H1 (cell line): ENCODE results near the gene GRIP1. TPM values are rescaled to one million over a fixed set of nuclear protein-coding genes. Genes with fewer than 3 reads are reported as not detected.

Experiments
- CTCF ChIA-PET: fragments of 300-600 bp; sonication (Branson Sonifier 250); formaldehyde crosslinking; loops from one replicate; lab custom pipeline; 2021; ENCODE audit not compliant: partially characterized antibody; lab: Charles Lee
- POLR2A ChIA-PET: fragments of 300-600 bp; sonication (Branson Sonifier 250); formaldehyde crosslinking; loops from one replicate; lab custom pipeline; 2021; ENCODE audit warnings: inconsistent platforms; ENCODE audit not compliant: partially characterized antibody; lab: Charles Lee
- DNase-seq, 2 experiments: peaks; one replicate each; pipeline versions ENCODE4 v3.0.0 to v3.0.0-alpha.2; 2010 to 2022; ENCODE audit warnings: low spot score in 2 of 2, low read depth in 1 of 2, mixed read lengths in 1 of 2
- FAIRE-seq: peaks from 2 replicates; lab custom pipeline; 2011; peaks lifted over from hg19 to GRCh38; lab: Jason Lieb, UNC
- H2AFZ ChIP-seq: 2 replicates; pipeline ENCODE4 v1.8.1; 2012; ENCODE audit warnings: low read length, inconsistent platforms
- H2AK5ac ChIP-seq: 2 replicates; pipeline ENCODE4 v1.6.1; 2013; ENCODE audit warnings: low read depth, low read length
- H2BK120ac ChIP-seq: replicated peaks from 2 replicates; pipeline ENCODE3; 2013; ENCODE audit warnings: low read depth, low read length, inconsistent platforms
- H2BK12ac ChIP-seq: 2 replicates; pipeline ENCODE4 v1.6.1; 2013; ENCODE audit warnings: low read depth, low read length
- H2BK15ac ChIP-seq: 2 replicates; pipeline ENCODE4 v1.6.1; 2013; ENCODE audit warnings: low read length
- H2BK20ac ChIP-seq: 2 replicates; pipeline ENCODE4 v1.6.1; 2013; ENCODE audit warnings: low read length
- H2BK5ac ChIP-seq: 2 replicates; pipeline ENCODE4 v1.6.1; 2013; ENCODE audit warnings: low read depth, low read length
- H3K14ac ChIP-seq: 2 replicates; pipeline ENCODE4 v1.6.1; 2013; ENCODE audit warnings: inconsistent platforms; ENCODE audit not compliant: insufficient read length
- H3K18ac ChIP-seq: 2 replicates; pipeline ENCODE4 v1.6.1; 2013; ENCODE audit warnings: low read length; ENCODE audit errors: extremely low read depth
- H3K23ac ChIP-seq: 2 replicates; pipeline ENCODE4 v1.6.1; 2013; ENCODE audit warnings: inconsistent platforms; ENCODE audit not compliant: insufficient read length
- H3K23me2 ChIP-seq: 2 replicates; pipeline ENCODE4 v1.6.1; 2013; ENCODE audit warnings: low read depth, low read length
- H3K27ac ChIP-seq: 2 replicates; pipeline ENCODE4 v1.6.1; 2011; ENCODE audit warnings: low read depth, low read length, inconsistent platforms
- H3K27me3 ChIP-seq, 4 experiments: replicated peaks in 1 of 4; 1 replicate in 1 of 4; 2 replicates in 3 of 4; pipeline versions ENCODE4 v1.6.1 to v1.8.1; 2011 to 2013; ENCODE audit warnings: low read length in 3 of 4, mild to moderate bottlenecking in 3 of 4, inconsistent platforms in 2 of 4, mixed read lengths in 2 of 4, moderate library complexity in 1 of 4; ENCODE audit not compliant: control insufficient read depth in 3 of 4, insufficient read depth in 3 of 4; ENCODE audit errors: extremely low read depth in 1 of 4
- H3K36me3 ChIP-seq, 4 experiments: 2 replicates each; pipeline versions ENCODE4 v1.6.1 to v1.8.1; 2011 to 2013; ENCODE audit warnings: mild to moderate bottlenecking in 4 of 4, low read length in 3 of 4, moderate library complexity in 2 of 4, control low read depth in 1 of 4, inconsistent platforms in 1 of 4; ENCODE audit not compliant: insufficient read depth in 4 of 4, control insufficient read depth in 2 of 4
- H3K4ac ChIP-seq: replicated peaks from 2 replicates; pipeline ENCODE3; 2013; ENCODE audit warnings: low read length, low read depth, mixed read lengths, inconsistent platforms; ENCODE audit not compliant: insufficient read length
- H3K4me1 ChIP-seq, 4 experiments: replicated peaks in 1 of 4; 1 replicate in 1 of 4; 2 replicates in 3 of 4; pipeline versions ENCODE4 v1.6.1 to v1.8.1; 2011 to 2013; ENCODE audit warnings: low read length in 3 of 4, inconsistent platforms in 2 of 4, mixed read lengths in 1 of 4; ENCODE audit not compliant: insufficient read depth in 4 of 4, control insufficient read depth in 3 of 4
- H3K4me2 ChIP-seq, 2 experiments: 2 replicates each; pipeline versions ENCODE4 v1.6.1 to v1.8.1; 2011 to 2013; ENCODE audit warnings: low read depth in 2 of 2, low read length in 2 of 2, control low read depth in 1 of 2, inconsistent platforms in 1 of 2, mild to moderate bottlenecking in 1 of 2; ENCODE audit not compliant: insufficient read depth in 1 of 2
- H3K4me3 ChIP-seq, 4 experiments: fragments of 200-600, 300-600 bp in 1 of 4; sonication (generic), shearing (Covaris generic), sonication (Bioruptor Twin) in 1 of 4; 2 replicates each; pipeline versions ENCODE4 v1.5.1 to v1.8.1; 2011 to 2016; ENCODE audit warnings: low read length in 4 of 4, low read depth in 3 of 4, control low read depth in 2 of 4, inconsistent platforms in 2 of 4, mild to moderate bottlenecking in 2 of 4, mixed read lengths in 1 of 4, moderate library complexity in 1 of 4; ENCODE audit not compliant: insufficient read depth in 2 of 4; ENCODE audit errors: extremely low read depth in 1 of 4
- H3K56ac ChIP-seq: replicated peaks from 2 replicates; pipeline ENCODE3; 2013; ENCODE audit warnings: low read depth, mild to moderate bottlenecking, mixed read lengths, low read length, inconsistent platforms; ENCODE audit not compliant: insufficient read length
- H3K79me1 ChIP-seq: 2 replicates; pipeline ENCODE4 v1.6.1; 2013; ENCODE audit warnings: low read depth, low read length, control low read depth
- H3K79me2 ChIP-seq, 2 experiments: 2 replicates each; pipeline versions ENCODE4 v1.6.1 to v1.8.1; 2012 to 2013; ENCODE audit warnings: low read length in 2 of 2, mild to moderate bottlenecking in 2 of 2, inconsistent platforms in 1 of 2; ENCODE audit not compliant: insufficient read depth in 2 of 2, control insufficient read depth in 1 of 2
- H3K9ac ChIP-seq, 4 experiments: replicated peaks in 1 of 4; 1 replicate in 1 of 4; 2 replicates in 3 of 4; pipeline versions ENCODE4 v1.6.1 to v1.8.1; 2011 to 2013; ENCODE audit warnings: low read depth in 3 of 4, low read length in 3 of 4, control low read depth in 2 of 4, mild to moderate bottlenecking in 2 of 4, moderate library complexity in 2 of 4, inconsistent platforms in 1 of 4; ENCODE audit errors: extremely low read depth in 1 of 4
- H3K9me3 ChIP-seq, 2 experiments: 2 replicates each; pipeline versions ENCODE4 v1.6.1 to v1.8.1; 2012 to 2013; ENCODE audit warnings: mild to moderate bottlenecking in 2 of 2, moderate library complexity in 2 of 2, control low read depth in 1 of 2, inconsistent platforms in 1 of 2, low read depth in 1 of 2, low read length in 1 of 2, mixed read lengths in 1 of 2; ENCODE audit not compliant: insufficient read depth in 2 of 2
- H4K20me1 ChIP-seq, 2 experiments: replicated peaks in 1 of 2; 2 replicates each; pipeline versions ENCODE3 to v1.8.1; 2011 to 2013; ENCODE audit warnings: inconsistent platforms in 2 of 2, low read length in 2 of 2, mild to moderate bottlenecking in 1 of 2; ENCODE audit not compliant: insufficient read depth in 2 of 2, control insufficient read depth in 1 of 2
- H4K5ac ChIP-seq: 2 replicates; pipeline ENCODE4 v1.6.1; 2013; ENCODE audit warnings: low read length, low read depth, mixed read lengths, inconsistent platforms; ENCODE audit not compliant: insufficient read length
- H4K8ac ChIP-seq: 2 replicates; pipeline ENCODE4 v1.8.0; 2013; ENCODE audit warnings: mild to moderate bottlenecking, moderate library complexity, low read length, inconsistent platforms; ENCODE audit not compliant: insufficient read depth; ENCODE audit errors: extremely low read depth
- H4K91ac ChIP-seq: replicated peaks from 2 replicates; pipeline ENCODE3; 2013; ENCODE audit warnings: low read length, mixed read lengths, inconsistent platforms; ENCODE audit not compliant: insufficient read length
- CEBPB ChIP-seq: IDR thresholded peaks from 2 replicates; pipeline ENCODE4 v1.6.1; 2012; ENCODE audit warnings: low read depth, low read length
- EP300 ChIP-seq, 2 experiments: IDR thresholded peaks; 1 replicate in 1 of 2; 2 replicates in 1 of 2; pipeline ENCODE4 v1.6.1; 2011 to 2012; ENCODE audit warnings: low read depth in 2 of 2, low read length in 2 of 2, mild to moderate bottlenecking in 2 of 2, borderline replicate concordance in 1 of 2, inconsistent platforms in 1 of 2, moderate library complexity in 1 of 2
- WGBS, 2 experiments: shearing (Covaris generic) in 1 of 2; methylation state at CpG; one replicate each; pipeline versions ENCODE4 v1.1.6 to v1.1.7; 2013 to 2015; ENCODE audit warnings: low lambda C conversion rate in 2 of 2, mixed read lengths in 2 of 2, inconsistent platforms in 1 of 2, low coverage in 1 of 2, missing lambda C conversion rate in 1 of 2; ENCODE audit not compliant: insufficient replicate concordance in 2 of 2, insufficient coverage in 1 of 2, insufficient read length in 1 of 2; ENCODE audit errors: extremely low coverage in 1 of 2, missing lambda C conversion rate in 1 of 2; 5-methylcytosine and 5-hydroxymethylcytosine counted together
- polyA plus RNA-seq, 7 experiments: library from polyadenylated mRNA; depleted of rRNA in 3 of 7; stranded (reverse) in 5 of 7; unstranded in 2 of 7; fragments of >200 nt in 5 of 7; fragments of 200-250 nt in 2 of 7; gene quantifications; 1 replicate in 5 of 7; 2 replicates in 1 of 7; 4 replicates in 1 of 7; pipeline versions ENCODE4 v1.2.1 to v1.2.3, GENCODE V29; 2011 to 2013; ENCODE audit warnings: missing spikeins in 2 of 7, mixed read lengths in 2 of 7
- small RNA-seq: library from polyadenylated mRNA; stranded (forward); fragments of <200 nt; extraction: miRNeasy Mini kit (QIAGEN cat#:217004); gene quantifications from one replicate; pipeline ENCODE3, GENCODE V24; 2013; ENCODE audit not compliant: insufficient read depth
- total RNA-seq: library from RNA; stranded (reverse); fragmentation: NEBNext Ultra II Directional; extraction: Animal tissue kit (Norgen Biotek cat#: 25700); gene quantifications from 2 replicates; pipeline ENCODE4 v1.2.1, GENCODE V29; 2021

The GRIP1 gene
- total and polyA plus RNA-seq, 2 of the 8 experiments (the other 6 are each of a cell fraction or from before 2014, with no cell fraction given) = 4.5 to 27.3 TPM

- Histone ChIP-seq H3K23ac (no peak overlapping the region), H3K14ac (no peak overlapping the region), H2BK5ac (no peak overlapping the region), H3K56ac (no peak overlapping the region), H3K79me1 (no peaks in the 10 kb centered on the region), H3K27me3 (no peaks in the 10 kb centered on the region), H4K8ac (no peak overlapping the region), H3K9ac (no peak overlapping the region), H3K9me3 (no peaks in the 10 kb centered on the region), H2BK15ac (no peak overlapping the region), H3K36me3 (no peaks in the 10 kb centered on the region), H3K18ac (no peak overlapping the region), H3K23me2 (peaks cover 1% of the 10 kb centered on the region; the same call in 1 of the 2 replicates), H4K5ac (no peak overlapping the region), H3K27ac (no peak overlapping the region), H4K20me1 (no peaks in the 10 kb centered on the region), H2AK5ac (no peak overlapping the region), H3K4me1 (peaks cover 0 to 3% (median 0%) of the 10 kb centered on the region in 4 experiments; a peak in 2 of 7 replicates), H2BK12ac (no peak overlapping the region), H2AFZ (no peak overlapping the region), H3K79me2 (no peaks in the 10 kb centered on the region), H2BK120ac (no peak overlapping the region), H2BK20ac (no peak overlapping the region), H4K91ac (no peak overlapping the region), H3K4ac (no peak overlapping the region), H3K4me3 (no peak overlapping the region), H3K4me2 (no peak overlapping the region)
- FAIRE-seq = no peak
- ChIA-PET CTCF (interaction anchor here (1.6 kb wide), 1 partner anchor 111 kb away, joined by 4 read pairs; no protein-coding TSS in a partner anchor), POLR2A (no interaction called here)
- peak; percentile 29; the same call in 1 of the 2 replicates for TF ChIP-seq CEBPB
- no peak for TF ChIP-seq EP300 (IDR thresholded peaks at IDR 0.05; ENCODE audit: borderline replicate concordance in 1 of 2, low read depth in 2 of 2, low read length in 2 of 2)
- no peak for DNase-seq
- 86% methylated on average over 3 of the region's 3 CpGs; no CpG with 5 or more reads in 1 of the 2 experiments for WGBS, 2 experiments
These were observed 381.0 kb downstream of the GRIP1 start for GRCh38 chr12:66297923-66298322.

Small RNAs within 50 kb of the gene (small RNA-seq; reads per million reads assigned to genes)
- not detected for gene OSBPL9P5
